Nephron progenitor cell (in vitro differentiated cells): ENCODE results near the gene UBE2H.
"Not testable (repeated sequence)": the region's sequence is repeated elsewhere in the genome, so short reads cannot be mapped to it uniquely, and the experiment has no call there.

ENCODE experiments used
- DNase-seq: peaks from one replicate; pipeline ENCODE4 v3.0.0; 2021
- H3K27ac Mint-ChIP-seq: 2 replicates; pipeline ENCODE4 v1.8.0; 2021; ENCODE audit warnings: mild to moderate bottlenecking, moderate library complexity, mixed read lengths
- H3K27me3 Mint-ChIP-seq: 2 replicates; pipeline ENCODE4 v1.8.0; 2021; ENCODE audit warnings: mild to moderate bottlenecking, low read depth, mixed read lengths; ENCODE audit not compliant: poor library complexity
- H3K36me3 Mint-ChIP-seq: 2 replicates; pipeline ENCODE4 v1.8.0; 2021; ENCODE audit warnings: low read depth, mixed read lengths
- H3K4me1 Mint-ChIP-seq: 2 replicates; pipeline ENCODE4 v1.8.0; 2021; ENCODE audit warnings: mixed read lengths
- H3K4me3 Mint-ChIP-seq: 2 replicates; pipeline ENCODE4 v1.8.0; 2021; ENCODE audit warnings: mild to moderate bottlenecking, moderate library complexity, mixed read lengths
- H3K9me3 Mint-ChIP-seq: 2 replicates; pipeline ENCODE4 v1.8.0; 2021; ENCODE audit warnings: mild to moderate bottlenecking, moderate library complexity, mixed read lengths
- CTCF ChIP-seq: fragments of 200-600 bp; sonication (generic); IDR thresholded peaks from 2 replicates; pipeline ENCODE4 v1.5.0; 2021; ENCODE audit warnings: antibody characterized with exemption

UBE2H gene

GRCh38 chr7:129903935-129904334, 48.8 kb downstream of the UBE2H start:
- Mint-ChIP-seq H3K36me3 (peaks cover 74% of the 10 kb centered on the region), H3K9me3 (no peaks in the 10 kb centered on the region), H3K27me3 (no peaks in the 10 kb centered on the region), H3K4me3 (no peak overlapping the region), H3K27ac (peak overlapping the region; percentile 5), H3K4me1 (peaks cover 29% of the 10 kb centered on the region)
- no peak for TF ChIP-seq CTCF
- no peak for DNase-seq

GRCh38 chr7:129902788-129903422, 49.9 kb downstream of the UBE2H start:
- DNase-seq: no peak
- peaks cover 24% of the 10 kb centered on the region for H3K4me1 Mint-ChIP-seq
- H3K9me3 Mint-ChIP-seq: no peaks in the 10 kb centered on the region
- H3K4me3 Mint-ChIP-seq: no peak overlapping the region
- peaks cover 63% of the 10 kb centered on the region for H3K36me3 Mint-ChIP-seq
- H3K27me3 Mint-ChIP-seq: no peaks in the 10 kb centered on the region
- H3K27ac Mint-ChIP-seq: no peak overlapping the region
- TF ChIP-seq CTCF: no peak

GRCh38 chr7:129898502-129899160, 54.1 kb downstream of the UBE2H start:
- Mint-ChIP-seq H3K4me3 (no peak overlapping the region), H3K27ac (peak overlapping the region; percentile 35), H3K9me3 (no peaks in the 10 kb centered on the region), H3K36me3 (peaks cover 55% of the 10 kb centered on the region), H3K4me1 (peaks cover 15% of the 10 kb centered on the region), H3K27me3 (no peaks in the 10 kb centered on the region)
- no peak for TF ChIP-seq CTCF
- no peak for DNase-seq

- H3K9me3 Mint-ChIP-seq: no peaks in the 10 kb centered on the region
- DNase-seq: no peak
- peaks cover 15% of the 10 kb centered on the region for H3K4me1 Mint-ChIP-seq
- no peak for TF ChIP-seq CTCF
- H3K4me3 Mint-ChIP-seq: no peak overlapping the region
- H3K27ac Mint-ChIP-seq: no peak overlapping the region
- H3K27me3 Mint-ChIP-seq: no peaks in the 10 kb centered on the region
- H3K36me3 Mint-ChIP-seq: peaks cover 59% of the 10 kb centered on the region
Observed at GRCh38 chr7:129898007-129898406, 54.8 kb downstream of the UBE2H start.

DNA sequence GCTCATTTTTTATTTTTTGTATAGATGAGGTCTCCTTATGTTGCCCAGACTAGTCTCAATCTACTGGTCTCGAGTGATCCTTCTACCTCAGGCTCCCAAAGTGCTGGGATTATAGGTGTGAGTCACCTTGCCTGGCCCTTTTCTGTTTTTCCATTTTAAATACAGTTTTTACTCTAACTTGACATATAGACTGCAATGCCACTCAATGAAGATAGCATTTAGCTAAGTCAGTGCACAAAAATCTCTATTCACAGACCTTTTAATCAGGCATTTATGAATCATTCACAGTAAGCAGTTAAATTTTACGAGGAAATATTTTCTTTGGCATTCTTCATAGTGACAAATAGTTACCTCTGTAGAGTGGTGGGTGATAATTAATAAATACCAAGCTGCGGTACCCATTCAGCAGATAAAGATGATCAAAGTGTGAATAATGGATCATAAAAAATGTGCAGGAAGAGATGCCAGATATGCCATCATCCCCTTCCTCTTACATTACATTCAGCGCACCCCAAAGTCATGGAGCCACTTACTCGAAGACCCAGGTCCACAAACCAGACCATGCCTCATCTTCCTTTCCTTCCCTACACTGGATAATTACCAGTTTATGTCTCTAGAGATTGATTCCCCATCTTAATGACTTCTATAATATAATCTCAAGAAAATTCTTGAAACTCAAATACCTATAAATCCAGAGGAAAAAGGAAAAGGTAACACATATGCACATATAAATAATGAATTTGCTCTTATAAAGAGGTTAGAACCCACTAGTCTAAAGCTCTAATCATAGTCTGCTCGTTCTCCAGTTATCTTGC, 56.0 kb downstream of the UBE2H start:
- Mint-ChIP-seq H3K27ac (no peak overlapping the region), H3K4me3 (no peak overlapping the region), H3K4me1 (peaks cover 15% of the 10 kb centered on the region)

DNA sequence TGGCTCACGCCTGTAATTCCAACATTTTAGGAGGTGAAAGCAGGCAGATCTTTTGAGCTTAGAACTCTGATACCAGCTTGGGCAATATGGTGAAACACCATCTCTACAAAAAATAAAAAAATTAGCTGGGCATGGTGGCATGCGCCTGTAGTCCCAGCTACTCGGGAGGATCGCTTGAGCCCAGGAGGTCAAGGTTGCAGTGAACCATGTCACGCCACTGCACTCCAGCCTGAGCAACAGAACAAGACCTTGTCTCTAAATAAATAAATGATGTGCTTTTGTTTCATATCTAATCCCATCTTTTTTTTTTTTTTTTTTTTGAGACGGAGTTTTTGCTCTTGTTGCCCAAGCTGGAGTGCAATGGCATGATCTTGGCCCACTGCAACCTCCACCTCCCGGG, 58.6 kb downstream of the UBE2H start:
- not testable (repeated sequence) for H3K27me3 Mint-ChIP-seq, DNase-seq, H3K9me3 Mint-ChIP-seq, H3K27ac Mint-ChIP-seq, H3K4me3 Mint-ChIP-seq
- peaks cover 11% of the 10 kb centered on the region for H3K4me1 Mint-ChIP-seq
- H3K36me3 Mint-ChIP-seq: peaks cover 51% of the 10 kb centered on the region

More for the DNA sequence above, 56.0 kb downstream of the UBE2H start:
- H3K36me3 Mint-ChIP-seq: peaks cover 60% of the 10 kb centered on the region
- no peaks in the 10 kb centered on the region for H3K27me3 Mint-ChIP-seq
- H3K9me3 Mint-ChIP-seq: no peaks in the 10 kb centered on the region
- TF ChIP-seq CTCF: no peak
- DNase-seq: no peak
